ENCODE measurements around the gene SLIT3.

GRCh38 chr5:169226895-169227294 is 74.0 kb downstream of the SLIT3 start:
- no peak for TF ChIP-seq POLR2A (IDR thresholded peaks at IDR 0.05)
- TF ChIP-seq CTCF (IDR thresholded peaks at IDR 0.05): no peak
- no peak for TF ChIP-seq POLR2AphosphoS5 (IDR thresholded peaks at IDR 0.05)

All from breast epithelium (tissue), 3 donors.